SU-DHL-6 (cell line): Measurements from ENCODE around the gene USP6.
"Not testable (repeated sequence)": the region's sequence is repeated elsewhere in the genome, so short reads cannot be mapped to it uniquely, and the experiment has no call there.

Experiments
- CTCF ChIP-seq: fragments of 200-600 bp; sonication (generic); IDR thresholded peaks from one replicate; pipeline ENCODE4 v1.5.1; 2017; ENCODE audit warnings: antibody characterized with exemption, mild to moderate bottlenecking, low read length, moderate library complexity; ENCODE audit not compliant: insufficient read depth, poor library complexity, severe bottlenecking
- EZH2phosphoT487 ChIP-seq: fragments of 200-600 bp; sonication (generic), shearing (Covaris generic); conservative IDR thresholded peaks from 2 replicates; pipeline ENCODE4 v1.6.1; 2018; ENCODE audit warnings: mild to moderate bottlenecking, antibody characterized with exemption, low read length, moderate library complexity, mixed read lengths

DNA sequence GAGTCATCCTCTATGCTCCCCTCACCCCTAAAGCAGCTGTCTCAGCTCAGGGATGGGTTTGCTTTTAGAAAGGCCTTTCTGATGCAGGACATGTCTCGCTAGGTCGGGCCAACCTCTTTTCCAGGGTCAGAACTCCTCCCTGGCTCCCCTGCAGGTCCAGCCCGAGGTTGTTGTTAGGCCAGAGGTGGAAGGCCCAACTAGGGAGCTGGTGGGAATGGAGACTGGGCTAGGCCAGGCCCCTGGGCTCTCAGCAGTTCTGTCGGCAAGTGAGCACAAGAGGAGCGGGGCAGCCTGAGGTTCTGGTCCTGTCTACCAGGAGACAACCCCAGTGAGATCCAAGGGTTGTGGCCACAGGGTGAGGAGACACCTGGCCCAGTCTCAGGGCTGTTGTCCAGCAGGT lies 14.9 kb downstream of the USP6 start:
- TF ChIP-seq CTCF, EZH2phosphoT487: not testable (repeated sequence)
